ENCODE data around the gene PTPN20.

Gene PTPN20

GRCh38 chr10:47035171-47035818 lies 124.1 kb downstream of the PTPN20 start:
- no peak for DNase-seq

GRCh38 chr10:47035819-47036337 lies 124.7 kb downstream of the PTPN20 start:
- DNase-seq, result no peak

GRCh38 chr10:47036771-47037170 lies 125.5 kb downstream of the PTPN20 start:
- no peak for DNase-seq

GRCh38 chr10:47037654-47038425 lies 126.6 kb downstream of the PTPN20 start:
- DNase-seq, result no peak

- peak; percentile 27 to 54 for DNase-seq
Measured at GRCh38 chr10:47038881-47039561, 127.8 kb downstream of the PTPN20 start.

GRCh38 chr10:47039562-47039913 lies 128.3 kb downstream of the PTPN20 start:
- DNase-seq, result peak in 1 of 2 experiments; percentile 32

GRCh38 chr10:47040041-47040491 lies 128.8 kb downstream of the PTPN20 start:
- no peak for DNase-seq

- DNase-seq, result no peak
Measured at GRCh38 chr10:47040681-47041080, 129.5 kb downstream of the PTPN20 start.

GRCh38 chr10:47041396-47042198 lies 130.4 kb downstream of the PTPN20 start:
- no peak for DNase-seq

GRCh38 chr10:47042199-47042473 lies 130.9 kb downstream of the PTPN20 start:
- DNase-seq, result no peak

- DNase-seq, result peak in 1 of 2 experiments; percentile 52
Measured at GRCh38 chr10:47042780-47043750, 131.8 kb downstream of the PTPN20 start.

- no peak for DNase-seq
Measured at GRCh38 chr10:47043928-47044538, 132.8 kb downstream of the PTPN20 start.

- DNase-seq, result no peak
Measured at GRCh38 chr10:47044741-47045140, 133.5 kb downstream of the PTPN20 start.

GRCh38 chr10:47045331-47045861 lies 134.2 kb downstream of the PTPN20 start:
- no peak for DNase-seq

- no peak for DNase-seq
Measured at GRCh38 chr10:47046321-47047126, 135.3 kb downstream of the PTPN20 start.

- no peak for DNase-seq
Measured at GRCh38 chr10:47047127-47047504, 135.9 kb downstream of the PTPN20 start.

GRCh38 chr10:47047577-47048525 lies 136.6 kb downstream of the PTPN20 start:
- DNase-seq, result peak in 1 of 2 experiments; percentile 39

- DNase-seq, result no peak
Measured at GRCh38 chr10:47048526-47048905, 137.3 kb downstream of the PTPN20 start.
